ENCODE data around the gene GRIK3.

DNA sequence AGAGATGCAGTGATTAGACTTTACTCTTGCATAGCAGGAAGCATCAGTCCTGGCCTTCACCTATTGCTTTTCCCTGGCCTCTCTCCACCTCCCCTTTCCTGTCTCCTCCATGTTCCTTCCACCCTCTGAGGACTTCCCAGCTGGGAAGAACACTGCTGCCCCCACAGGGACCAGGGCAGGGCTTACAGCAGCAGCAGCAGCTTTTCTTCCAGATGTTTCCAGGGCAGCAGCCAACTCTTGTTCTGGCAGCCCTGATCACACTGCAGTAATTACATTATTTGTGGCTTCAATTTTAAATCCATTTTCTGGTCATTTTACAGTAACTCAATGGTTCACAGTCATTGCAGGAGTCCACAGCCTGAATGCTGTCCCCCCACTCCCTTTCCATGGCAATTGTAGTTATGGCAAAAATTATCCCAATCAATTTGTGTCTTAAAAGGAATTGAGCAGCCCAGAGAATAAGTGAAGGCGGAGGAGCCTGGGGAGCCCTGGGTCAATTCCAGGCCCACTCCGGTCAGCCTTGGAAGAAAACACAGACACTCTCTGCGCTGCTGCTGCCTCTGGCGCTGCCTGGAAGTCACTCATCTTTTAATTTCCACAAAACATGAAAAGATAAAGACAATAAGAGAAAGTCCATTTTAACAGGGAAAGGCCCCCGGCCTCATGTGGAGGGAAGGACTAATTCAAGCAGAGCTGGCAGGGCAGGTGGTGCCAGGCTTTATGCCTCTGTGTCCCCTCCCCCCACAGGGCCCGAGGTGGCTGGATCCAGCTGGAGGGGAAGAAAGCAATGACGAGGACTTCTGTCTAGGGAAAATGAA, 148.6 kb downstream of the GRIK3 start:
- no peak for TF ChIP-seq ZFX (IDR thresholded peaks at IDR 0.05)
- TF ChIP-seq, protein P1, sequence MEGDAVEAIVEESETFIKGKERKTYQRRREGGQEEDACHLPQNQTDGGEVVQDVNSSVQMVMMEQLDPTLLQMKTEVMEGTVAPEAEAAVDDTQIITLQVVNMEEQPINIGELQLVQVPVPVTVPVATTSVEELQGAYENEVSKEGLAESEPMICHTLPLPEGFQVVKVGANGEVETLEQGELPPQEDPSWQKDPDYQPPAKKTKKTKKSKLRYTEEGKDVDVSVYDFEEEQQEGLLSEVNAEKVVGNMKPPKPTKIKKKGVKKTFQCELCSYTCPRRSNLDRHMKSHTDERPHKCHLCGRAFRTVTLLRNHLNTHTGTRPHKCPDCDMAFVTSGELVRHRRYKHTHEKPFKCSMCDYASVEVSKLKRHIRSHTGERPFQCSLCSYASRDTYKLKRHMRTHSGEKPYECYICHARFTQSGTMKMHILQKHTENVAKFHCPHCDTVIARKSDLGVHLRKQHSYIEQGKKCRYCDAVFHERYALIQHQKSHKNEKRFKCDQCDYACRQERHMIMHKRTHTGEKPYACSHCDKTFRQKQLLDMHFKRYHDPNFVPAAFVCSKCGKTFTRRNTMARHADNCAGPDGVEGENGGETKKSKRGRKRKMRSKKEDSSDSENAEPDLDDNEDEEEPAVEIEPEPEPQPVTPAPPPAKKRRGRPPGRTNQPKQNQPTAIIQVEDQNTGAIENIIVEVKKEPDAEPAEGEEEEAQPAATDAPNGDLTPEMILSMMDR (conservative IDR thresholded peaks at IDR 0.05) = no peak
